Ureter (tissue), 1 donor: Measurements from ENCODE around the gene ASB1. TPM values are rescaled to one million over a fixed set of nuclear protein-coding genes. Genes with fewer than 3 reads are reported as not detected.

ENCODE experiments used
- DNase-seq: peaks from one replicate; pipeline ENCODE4 v3.0.0-alpha.2; 2020; ENCODE audit warnings: low spot score
- total RNA-seq: library from RNA; stranded (reverse); gene quantifications from one replicate; pipeline ENCODE4 v1.2.4, GENCODE V29; 2023
- donor health status: DM: yes; HTN: yes; CAD: no.

ASB1 gene
- total RNA-seq, 1 donor from 2014 or later: 26.2 TPM

GRCh38 chr2:238444242-238444641 is 17.5 kb downstream of the ASB1 start:
- DNase-seq: no peak

DNA sequence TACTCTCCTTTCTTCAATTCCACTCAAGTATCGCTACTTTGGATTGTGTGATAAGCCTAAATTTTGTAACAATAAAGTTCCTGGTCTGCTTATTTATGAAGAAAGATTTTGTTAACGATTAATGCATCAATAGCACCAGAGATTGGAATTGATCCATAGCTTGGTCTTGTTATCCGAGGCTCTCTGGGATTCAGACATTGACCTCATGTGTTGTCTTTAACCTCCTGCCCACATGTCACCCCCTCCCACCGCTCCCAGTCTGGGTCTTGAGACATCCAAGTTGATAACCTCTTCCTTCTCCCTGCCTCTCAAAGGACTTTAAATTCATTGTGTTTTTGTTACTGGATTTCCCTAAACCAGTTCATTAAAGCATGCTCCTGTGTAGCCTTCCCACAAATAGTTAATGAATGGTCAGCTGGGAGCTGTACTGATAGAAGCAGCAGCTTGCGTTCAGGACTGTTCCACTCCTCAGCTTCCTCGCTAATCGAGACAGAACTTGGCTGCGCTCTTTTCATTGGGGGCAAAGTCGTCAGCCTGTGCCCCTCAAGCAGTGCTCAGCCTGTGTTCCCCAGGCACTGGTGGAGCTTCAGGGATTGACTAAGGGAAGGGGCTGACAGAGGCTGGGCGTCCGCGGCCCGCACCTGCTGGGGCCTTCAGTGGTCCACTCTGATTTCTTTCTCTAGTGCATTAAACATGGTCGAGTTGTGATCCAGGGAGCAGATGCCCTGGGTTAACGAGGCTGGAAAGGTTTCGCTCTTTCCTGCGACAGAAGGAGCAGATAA is 18.9 kb downstream of the ASB1 start:
- DNase-seq: peak; percentile 26

GRCh38 chr2:238446371-238446770 is 19.6 kb downstream of the ASB1 start:
- peak; percentile 12 for DNase-seq

DNA sequence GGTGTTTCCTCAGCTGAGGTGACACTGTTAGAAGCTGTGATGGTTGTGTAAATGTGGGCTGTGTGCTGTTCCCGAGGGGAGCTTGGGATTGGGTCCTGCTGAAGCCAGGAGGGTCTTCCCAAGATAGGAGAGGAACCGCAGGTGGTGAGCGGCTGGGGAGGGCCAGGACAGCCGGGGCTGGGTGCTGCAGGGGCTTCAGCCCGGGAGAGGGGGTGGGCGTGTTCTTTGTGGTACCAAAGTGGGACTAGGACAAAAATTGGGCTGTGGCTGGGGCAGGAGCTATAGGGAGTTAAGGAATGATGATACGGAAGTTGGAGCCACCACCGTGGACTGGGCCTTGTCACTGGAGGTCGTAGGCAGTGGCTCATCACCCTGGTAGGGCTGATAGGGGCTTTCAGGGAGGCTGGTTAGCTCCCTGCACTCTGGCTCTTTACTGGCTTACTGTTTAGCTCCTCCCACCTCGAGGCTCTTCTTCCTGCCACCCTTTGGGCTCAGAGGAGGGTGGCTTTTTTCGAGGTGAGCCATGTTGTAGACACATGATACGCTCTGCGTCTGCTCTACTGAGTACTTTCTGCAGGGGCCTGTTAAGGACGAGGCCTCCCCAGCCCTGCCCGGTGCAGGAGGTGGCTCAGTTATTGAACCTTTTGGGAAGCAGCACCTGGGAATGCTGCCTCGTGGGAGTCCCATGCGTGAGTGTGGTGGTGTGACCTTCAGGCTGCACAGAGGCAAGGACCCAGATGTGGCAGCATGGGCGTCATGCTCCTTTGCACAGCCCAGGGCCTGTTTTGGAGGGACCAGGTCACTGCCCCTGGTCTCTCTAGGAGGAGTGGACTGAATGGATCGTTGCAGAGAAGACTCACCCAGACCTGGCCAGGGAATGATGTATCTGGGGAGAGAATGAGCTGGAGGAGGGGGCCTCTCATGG is 21.6 kb downstream of the ASB1 start:
- peak; percentile 32 for DNase-seq

DNA sequence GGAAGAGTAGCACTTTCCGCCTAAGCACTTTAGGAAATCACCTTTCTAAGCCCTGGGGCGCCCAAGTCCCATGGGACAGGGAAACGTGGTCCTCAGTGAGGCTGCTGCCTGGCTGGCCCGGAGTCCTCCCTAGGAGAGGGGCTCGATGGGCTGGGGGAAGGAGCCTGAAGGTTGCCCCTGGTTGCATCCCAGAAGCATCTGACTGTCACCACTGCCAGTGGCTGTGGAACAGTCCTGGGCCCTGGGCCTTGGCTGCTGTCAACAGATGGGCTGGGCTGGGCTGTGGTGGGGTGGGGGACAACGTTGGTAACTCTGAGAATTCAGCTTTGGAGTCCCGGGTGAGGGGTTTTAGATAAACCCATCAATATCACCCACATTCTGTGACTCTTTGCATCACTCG is 22.5 kb downstream of the ASB1 start:
- DNase-seq: peak; percentile 41

GRCh38 chr2:238449909-238450417 is 23.2 kb downstream of the ASB1 start:
- peak; percentile 65 for DNase-seq

DNA sequence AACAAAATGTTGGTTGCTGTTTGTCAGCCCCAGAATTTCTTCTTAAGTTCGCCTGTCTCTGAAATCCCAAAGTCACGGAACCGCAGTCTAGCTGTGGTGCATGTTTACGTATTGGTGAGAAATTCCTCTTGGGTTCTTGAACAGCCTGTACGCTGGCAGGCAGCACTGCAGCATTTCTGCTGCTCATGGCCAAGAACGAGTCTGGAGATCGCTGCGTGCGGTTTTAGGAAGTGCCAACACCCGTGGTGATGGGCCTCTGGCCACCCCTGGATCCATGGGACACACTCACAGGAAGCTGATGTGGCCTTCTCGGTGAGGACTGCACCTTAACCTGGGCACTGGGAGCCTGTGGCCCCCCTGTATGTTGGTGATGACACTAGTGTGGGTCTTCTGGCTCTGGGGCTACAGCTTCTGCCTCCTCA is 23.7 kb downstream of the ASB1 start:
- peak; percentile 35 for DNase-seq

DNA sequence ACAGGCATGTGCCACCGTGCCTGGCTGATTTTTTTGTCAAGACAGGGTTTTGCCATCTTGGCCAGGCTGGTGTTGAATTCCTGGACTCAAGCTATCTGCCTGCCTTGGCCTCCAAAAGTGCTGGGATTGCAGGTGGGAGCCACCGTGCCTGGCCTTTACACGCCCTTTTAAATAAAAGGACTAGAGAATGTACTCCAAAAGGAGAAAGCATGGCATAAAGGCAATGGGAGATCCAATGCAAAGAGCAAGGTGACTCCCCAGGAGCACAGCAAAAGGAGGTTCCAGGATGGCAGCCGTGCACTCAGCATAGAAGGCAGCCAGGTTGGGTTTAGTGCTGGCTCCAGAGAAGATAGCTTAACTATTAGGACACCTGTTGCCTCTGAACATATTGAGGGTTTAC is 27.1 kb downstream of the ASB1 start:
- DNase-seq: peak; percentile 9

DNA sequence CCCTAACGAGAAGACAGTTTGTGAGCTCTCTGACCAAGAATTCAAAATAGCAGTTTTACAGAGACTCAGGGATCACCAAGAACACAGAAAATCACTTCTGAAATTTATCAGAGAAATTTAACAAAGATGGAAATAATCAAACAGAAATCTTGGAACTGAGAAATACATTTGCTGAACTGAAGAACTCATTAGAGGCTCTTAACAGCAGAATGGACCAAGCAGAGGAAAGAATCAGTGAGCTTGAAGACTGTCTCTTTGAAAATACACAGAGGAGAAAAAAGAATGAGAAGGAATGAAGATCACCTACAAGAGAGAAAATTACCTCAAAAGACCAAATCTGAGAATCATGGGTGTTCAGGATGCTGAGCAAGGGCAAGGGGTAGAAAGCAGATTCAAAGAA is 29.7 kb downstream of the ASB1 start:
- no peak for DNase-seq

- no peak for DNase-seq
Observed at GRCh38 chr2:238456970-238457926, 30.5 kb downstream of the ASB1 start.

DNA sequence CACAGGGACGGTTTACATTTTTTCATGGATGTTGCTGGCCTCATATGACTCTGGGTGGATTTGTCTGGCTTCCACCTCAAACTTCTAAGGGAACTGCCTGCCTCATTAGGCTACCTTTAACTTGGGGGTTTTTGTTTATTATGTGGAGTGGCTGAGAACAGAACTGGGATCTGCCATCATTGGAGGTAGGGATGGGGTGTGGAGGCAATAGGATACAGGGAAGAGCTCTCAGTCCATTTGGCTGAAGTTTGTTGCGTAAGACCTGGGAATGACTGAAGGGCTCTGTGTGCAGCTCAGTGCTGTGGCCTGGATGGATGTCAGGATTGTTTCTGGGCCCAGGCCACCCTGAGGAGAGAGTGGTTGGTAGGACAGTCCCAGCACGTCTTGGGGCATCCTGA is 31.2 kb downstream of the ASB1 start:
- DNase-seq: no peak

GRCh38 chr2:238458651-238459050 is 31.9 kb downstream of the ASB1 start:
- no peak for DNase-seq

DNA sequence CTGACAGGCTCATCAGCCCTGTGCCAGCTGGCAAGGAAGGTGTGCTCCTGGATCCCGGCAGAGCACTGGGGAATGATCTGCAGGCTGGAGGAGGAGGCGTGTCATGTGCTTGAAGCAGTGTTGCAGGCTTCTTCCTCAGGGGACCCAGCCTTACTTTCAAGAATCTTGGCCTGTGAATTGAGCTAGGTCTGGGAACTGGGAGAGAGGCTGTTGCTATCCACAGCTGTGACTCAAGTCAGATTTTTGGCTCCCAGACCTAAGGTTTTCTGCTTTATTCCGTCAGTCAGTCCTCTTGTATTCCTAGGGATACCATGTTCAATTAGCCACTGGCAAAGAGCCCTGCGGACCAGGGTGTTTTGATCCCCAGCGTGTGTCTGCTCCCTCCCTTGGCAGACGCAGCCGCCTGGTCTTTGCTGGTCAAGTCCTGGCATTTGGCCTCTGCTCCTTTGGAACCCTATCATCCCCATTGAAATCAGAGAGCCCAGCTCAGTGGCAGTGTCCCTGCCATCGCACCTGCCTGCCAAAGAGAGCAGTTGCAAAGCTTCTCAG is 32.4 kb downstream of the ASB1 start:
- DNase-seq: no peak

DNA sequence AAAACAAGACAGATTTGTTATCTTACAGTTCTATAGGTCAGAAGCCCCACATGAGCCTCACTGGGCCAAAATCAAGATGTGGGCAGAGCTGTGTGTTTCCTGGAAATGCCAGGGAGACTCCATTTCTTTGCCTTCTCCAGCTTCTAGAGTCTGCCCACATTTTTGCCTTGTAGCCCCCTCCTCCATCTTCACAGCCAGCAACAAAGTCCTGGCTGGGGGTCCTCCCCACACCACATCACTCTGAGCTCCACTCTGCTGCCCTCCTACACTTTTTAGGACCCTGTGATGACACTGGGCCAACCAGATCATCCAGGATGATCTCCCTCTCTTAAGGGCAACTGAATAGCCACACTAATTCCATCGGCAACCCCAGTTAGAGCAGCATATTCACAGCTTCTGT is 34.3 kb downstream of the ASB1 start:
- no peak for DNase-seq

GRCh38 chr2:238461491-238461890 is 34.8 kb downstream of the ASB1 start:
- DNase-seq: no peak

DNA sequence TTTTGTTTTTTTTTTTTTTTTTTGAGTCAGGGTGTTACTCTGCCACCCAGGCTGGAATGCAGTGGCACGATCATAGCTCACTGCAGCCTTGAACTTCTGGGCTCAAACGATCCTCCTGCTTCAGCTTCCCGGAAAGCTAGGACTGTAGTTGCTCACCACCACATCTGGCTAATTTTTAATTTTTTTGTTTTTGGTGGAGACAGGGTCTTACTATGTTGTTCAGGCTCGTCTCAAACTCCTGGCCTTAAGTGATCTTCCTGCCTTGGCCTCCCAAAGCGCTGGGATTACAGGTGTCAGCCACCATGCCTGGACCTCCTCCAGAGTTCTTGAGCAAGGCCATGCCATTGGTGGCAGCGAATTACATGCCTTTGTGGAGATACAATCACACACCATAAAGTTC is 35.2 kb downstream of the ASB1 start:
- DNase-seq: no peak

GRCh38 chr2:238462782-238463396 is 36.2 kb downstream of the ASB1 start:
- DNase-seq: no peak

DNA sequence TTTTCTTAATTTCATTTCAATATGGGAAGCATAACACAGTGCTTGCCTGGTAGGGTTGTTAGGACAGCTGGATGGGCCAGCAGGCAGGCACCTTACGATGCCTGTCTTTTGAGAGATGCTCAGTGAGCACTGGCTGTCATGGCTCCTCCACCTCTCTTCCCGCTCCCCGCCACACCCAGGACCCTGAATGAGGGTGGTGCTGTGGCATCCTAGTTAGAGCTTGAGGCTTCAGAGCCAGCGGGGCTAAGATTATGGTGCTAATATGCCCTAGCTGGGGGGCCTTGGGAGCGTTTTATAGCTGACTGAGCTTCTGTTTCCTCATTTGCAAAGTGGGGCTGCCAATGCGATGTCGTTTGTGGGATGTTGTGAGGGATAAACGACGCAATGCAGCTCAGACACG is 37.7 kb downstream of the ASB1 start:
- DNase-seq: no peak

GRCh38 chr2:238465487-238466242 is 38.9 kb downstream of the ASB1 start:
- DNase-seq: no peak

DNA sequence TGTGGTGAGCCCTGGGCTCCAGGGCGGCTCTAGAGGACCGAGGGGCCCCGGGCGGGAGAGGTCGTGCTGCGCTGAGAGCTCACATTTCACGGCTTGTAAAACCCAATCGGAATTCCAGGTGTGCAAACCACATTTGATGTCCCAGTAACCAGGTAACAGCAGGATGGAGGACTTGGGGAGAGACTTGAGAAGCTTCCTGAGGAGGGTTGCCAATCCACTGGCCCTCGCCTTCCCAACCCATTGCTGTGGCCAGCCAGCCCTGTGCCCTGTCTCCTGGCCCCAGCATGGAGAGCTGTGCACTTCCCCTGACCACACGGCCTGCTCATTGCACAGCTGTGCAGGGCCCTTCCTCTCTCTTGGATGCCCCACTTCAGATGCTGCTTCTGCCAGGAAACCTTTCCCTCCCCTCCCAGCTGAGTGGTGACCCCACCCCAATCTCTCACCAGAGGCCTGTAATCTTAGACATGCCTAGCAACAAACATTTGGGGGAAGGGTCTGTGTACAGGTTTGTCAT is 39.6 kb downstream of the ASB1 start:
- DNase-seq: no peak
